GM21619 (cell line): ENCODE measurements around the gene OR14J1.
"Not testable (repeated sequence)": the region's sequence is repeated elsewhere in the genome, so short reads cannot be mapped to it uniquely, and the experiment has no call there.

Experiments used
- ATAC-seq: cut with Tn5 transposase; IDR thresholded peaks from one replicate; pipeline ENCODE4 v1.9.1; 2021; ENCODE audit not compliant: unreplicated experiment

Gene OR14J1

GRCh38 chr6:29301316-29301715 is at the start of gene OR14J1:
Gene OR14J1 (plus strand): TSS chr6:29301701. CDS start chr6:29306690, 4,989 bp downstream.
- ATAC-seq: no peak

- ATAC-seq: no peak
These were observed 49.8 kb upstream of the OR14J1 start for GRCh38 chr6:29251736-29252135.

GRCh38 chr6:29255530-29255929 is 46.0 kb upstream of the OR14J1 start:
- ATAC-seq: no peak

GRCh38 chr6:29259721-29260120 is 41.8 kb upstream of the OR14J1 start:
- ATAC-seq: no peak

GRCh38 chr6:29263001-29263400 is 38.5 kb upstream of the OR14J1 start:
- ATAC-seq: no peak

GRCh38 chr6:29294499-29294914 is 7.0 kb upstream of the OR14J1 start:
- no peak for ATAC-seq

GRCh38 chr6:29295181-29295585 is 6.3 kb upstream of the OR14J1 start:
- ATAC-seq: no peak

GRCh38 chr6:29295623-29296022 is 5.9 kb upstream of the OR14J1 start:
- no peak for ATAC-seq

GRCh38 chr6:29319931-29320330 is 18.4 kb downstream of the OR14J1 start:
- ATAC-seq: no peak

- ATAC-seq: not testable (repeated sequence)
These were observed 21.8 kb downstream of the OR14J1 start for GRCh38 chr6:29323332-29323731.

- no peak for ATAC-seq
These were observed 24.3 kb downstream of the OR14J1 start for GRCh38 chr6:29325777-29326176.

GRCh38 chr6:29332676-29333075 is 31.2 kb downstream of the OR14J1 start:
- ATAC-seq: no peak

GRCh38 chr6:29336269-29336668 is 34.8 kb downstream of the OR14J1 start:
- no peak for ATAC-seq

GRCh38 chr6:29345380-29345779 is 43.9 kb downstream of the OR14J1 start:
- no peak for ATAC-seq

- not testable (repeated sequence) for ATAC-seq
These were observed 47.8 kb downstream of the OR14J1 start for GRCh38 chr6:29349348-29349747.

GRCh38 chr6:29354980-29355379 is 53.5 kb downstream of the OR14J1 start:
- no peak for ATAC-seq

- ATAC-seq: no peak
These were observed 54.1 kb downstream of the OR14J1 start for GRCh38 chr6:29355603-29356002.
